Measurements from ENCODE around the gene SVOPL.
A peak's percentile ranks its signal among the peaks of the same experiment; 100 is the strongest.

Gene SVOPL

GRCh38 chr7:138663725-138664710, 37.1 kb downstream of the SVOPL start:
- Histone ChIP-seq H4K8ac (ENCODE audit: low read depth, low read length) (peak overlapping the region; percentile 96), H2AFZ (ENCODE audit: insufficient read depth, low read length, poor library complexity) (peak overlapping the region; percentile 94)
- WGBS (ENCODE audit: extremely low coverage, insufficient coverage, insufficient read length): no CpG with 5 or more reads among the region's 59 CpGs

GRCh38 chr7:138662991-138663320, 38.2 kb downstream of the SVOPL start:
- Histone ChIP-seq H3K4ac (ENCODE audit: low read depth, low read length) (peak overlapping the region; percentile 96), H3K9ac (ENCODE audit: low read length) (peak overlapping the region; percentile 63), H3K27ac (ENCODE audit: low read depth, low read length) (peak overlapping the region; percentile 99), H4K8ac (ENCODE audit: low read depth, low read length) (peak overlapping the region; percentile 98), H4K91ac (ENCODE audit: low read depth, low read length) (peak overlapping the region; percentile 100), H3K27me3 (ENCODE audit: insufficient read depth, low read length) (no peaks in the 10 kb centered on the region), H3K23ac (ENCODE audit: low read length) (no peak overlapping the region), H3K14ac (ENCODE audit: low read length) (peak overlapping the region; percentile 98), H3K4me3 (ENCODE audit: low read depth, low read length) (no peak overlapping the region), H2BK12ac (ENCODE audit: low read length) (peak overlapping the region; percentile 100), H3K9me3 (ENCODE audit: insufficient read depth, low read depth, low read length) (peaks cover 7% of the 10 kb centered on the region), H3K36me3 (ENCODE audit: control insufficient read depth in 1 of 2, insufficient read depth in 2 of 2, low read length in 2 of 2) (no peaks in the 10 kb centered on the region), H2AFZ (ENCODE audit: insufficient read depth, low read length, poor library complexity) (peak overlapping the region; percentile 64), H2BK5ac (ENCODE audit: low read depth, low read length, poor library complexity) (peak overlapping the region; percentile 100), H3K4me1 (ENCODE audit: control insufficient read depth in 1 of 2, insufficient read depth in 2 of 2, low read length in 2 of 2) (peaks cover 33 to 39% of the 10 kb centered on the region in 2 experiments), H3K18ac (ENCODE audit: low read length) (peak overlapping the region; percentile 95), H3K79me1 (ENCODE audit: low read length) (peaks cover 61% of the 10 kb centered on the region), H3K4me2 (ENCODE audit: low read length) (no peak overlapping the region), H2BK120ac (ENCODE audit: insufficient read depth, low read length, poor library complexity) (peak overlapping the region; percentile 100), H3K79me2 (ENCODE audit: control insufficient read depth, insufficient read depth, low read length, poor library complexity) (peaks cover 14% of the 10 kb centered on the region), H4K12ac (ENCODE audit: low read depth, low read length) (peak overlapping the region; percentile 74), H2AK5ac (ENCODE audit: low read length) (peak overlapping the region; percentile 99)
- DNase-seq: no peak
- no CpG with 5 or more reads among the region's 6 CpGs for WGBS (ENCODE audit: extremely low coverage, insufficient coverage, insufficient read length)

More at GRCh38 chr7:138663725-138664710, 37.1 kb downstream of the SVOPL start:
- Histone ChIP-seq H3K9ac (ENCODE audit: low read length) (peak overlapping the region; percentile 78), H3K4me2 (ENCODE audit: low read length) (peak overlapping the region; percentile 54), H2BK120ac (ENCODE audit: insufficient read depth, low read length, poor library complexity) (peak overlapping the region; percentile 99), H4K91ac (ENCODE audit: low read depth, low read length) (peak overlapping the region; percentile 100), H4K12ac (ENCODE audit: low read depth, low read length) (peak overlapping the region; percentile 79), H3K4me3 (ENCODE audit: low read depth, low read length) (no peak overlapping the region), H3K18ac (ENCODE audit: low read length) (peak overlapping the region; percentile 95), H3K79me2 (ENCODE audit: control insufficient read depth, insufficient read depth, low read length, poor library complexity) (peaks cover 14% of the 10 kb centered on the region), H3K27ac (ENCODE audit: low read depth, low read length) (peak overlapping the region; percentile 100), H3K36me3 (ENCODE audit: control insufficient read depth in 1 of 2, insufficient read depth in 2 of 2, low read length in 2 of 2) (no peaks in the 10 kb centered on the region), H3K27me3 (ENCODE audit: insufficient read depth, low read length) (no peaks in the 10 kb centered on the region), H3K4ac (ENCODE audit: low read depth, low read length) (peak overlapping the region; percentile 90), H2BK5ac (ENCODE audit: low read depth, low read length, poor library complexity) (peak overlapping the region; percentile 99), H3K23ac (ENCODE audit: low read length) (peak overlapping the region; percentile 82), H3K79me1 (ENCODE audit: low read length) (peaks cover 63% of the 10 kb centered on the region), H2AK5ac (ENCODE audit: low read length) (peak overlapping the region; percentile 97), H3K4me1 (ENCODE audit: control insufficient read depth in 1 of 2, insufficient read depth in 2 of 2, low read length in 2 of 2) (peaks cover 31 to 37% of the 10 kb centered on the region in 2 experiments), H2BK12ac (ENCODE audit: low read length) (peak overlapping the region; percentile 92), H3K9me3 (ENCODE audit: insufficient read depth, low read depth, low read length) (peaks cover 8% of the 10 kb centered on the region), H3K14ac (ENCODE audit: low read length) (peak overlapping the region; percentile 98)
- peak; percentile 84 to 94 for DNase-seq

- Histone ChIP-seq H3K4me3 (ENCODE audit: low read depth, low read length) (no peak overlapping the region), H3K27me3 (ENCODE audit: insufficient read depth, low read length) (no peaks in the 10 kb centered on the region), H3K79me1 (ENCODE audit: low read length) (peaks cover 60% of the 10 kb centered on the region), H4K8ac (ENCODE audit: low read depth, low read length) (peak overlapping the region; percentile 98), H2BK5ac (ENCODE audit: low read depth, low read length, poor library complexity) (peak overlapping the region; percentile 100), H3K79me2 (ENCODE audit: control insufficient read depth, insufficient read depth, low read length, poor library complexity) (peaks cover 14% of the 10 kb centered on the region), H3K36me3 (ENCODE audit: control insufficient read depth in 1 of 2, insufficient read depth in 2 of 2, low read length in 2 of 2) (no peaks in the 10 kb centered on the region), H2BK120ac (ENCODE audit: insufficient read depth, low read length, poor library complexity) (peak overlapping the region; percentile 100), H3K23ac (ENCODE audit: low read length) (no peak overlapping the region), H2AK5ac (ENCODE audit: low read length) (peak overlapping the region; percentile 87), H3K14ac (ENCODE audit: low read length) (peak overlapping the region; percentile 60), H3K4ac (ENCODE audit: low read depth, low read length) (peak overlapping the region; percentile 91), H3K18ac (ENCODE audit: low read length) (peak overlapping the region; percentile 90), H2AFZ (ENCODE audit: insufficient read depth, low read length, poor library complexity) (no peak overlapping the region), H4K91ac (ENCODE audit: low read depth, low read length) (peak overlapping the region; percentile 100), H2BK12ac (ENCODE audit: low read length) (peak overlapping the region; percentile 70), H3K9me3 (ENCODE audit: insufficient read depth, low read depth, low read length) (peaks cover 7% of the 10 kb centered on the region), H3K9ac (ENCODE audit: low read length) (no peak overlapping the region), H3K27ac (ENCODE audit: low read depth, low read length) (peak overlapping the region; percentile 99), H3K4me1 (ENCODE audit: control insufficient read depth in 1 of 2, insufficient read depth in 2 of 2, low read length in 2 of 2) (peaks cover 33 to 41% of the 10 kb centered on the region in 2 experiments), H3K4me2 (ENCODE audit: low read length) (no peak overlapping the region), H4K12ac (ENCODE audit: low read depth, low read length) (peak overlapping the region; percentile 71)
- WGBS (ENCODE audit: extremely low coverage, insufficient coverage, insufficient read length): no CpG with 5 or more reads among the region's 5 CpGs
- peak; percentile 79 to 93 for DNase-seq
Observed at GRCh38 chr7:138662076-138662990, 38.8 kb downstream of the SVOPL start.

GRCh38 chr7:138661069-138661635, 40.0 kb downstream of the SVOPL start:
- peaks cover 60% of the 10 kb centered on the region for H3K79me1 ChIP-seq (ENCODE audit: low read length)
- H3K14ac ChIP-seq (ENCODE audit: low read length): no peak overlapping the region
- no peaks in the 10 kb centered on the region for H3K27me3 ChIP-seq (ENCODE audit: insufficient read depth, low read length)
- H3K9me3 ChIP-seq (ENCODE audit: insufficient read depth, low read depth, low read length): peaks cover 7% of the 10 kb centered on the region
- H3K4me2 ChIP-seq (ENCODE audit: low read length): no peak overlapping the region
- H3K18ac ChIP-seq (ENCODE audit: low read length): no peak overlapping the region
- peaks cover 35 to 39% of the 10 kb centered on the region in 2 experiments for H3K4me1 ChIP-seq (ENCODE audit: control insufficient read depth in 1 of 2, insufficient read depth in 2 of 2, low read length in 2 of 2)
- H4K12ac ChIP-seq (ENCODE audit: low read depth, low read length): no peak overlapping the region
- no peak overlapping the region for H2AK5ac ChIP-seq (ENCODE audit: low read length)
- no peak overlapping the region for H3K23ac ChIP-seq (ENCODE audit: low read length)
- DNase-seq: peak; percentile 19 to 57
- no peaks in the 10 kb centered on the region for H3K36me3 ChIP-seq (ENCODE audit: control insufficient read depth in 1 of 2, insufficient read depth in 2 of 2, low read length in 2 of 2)
- no peak overlapping the region for H2AFZ ChIP-seq (ENCODE audit: insufficient read depth, low read length, poor library complexity)
- no peak overlapping the region for H3K4me3 ChIP-seq (ENCODE audit: low read depth, low read length)
- WGBS (ENCODE audit: extremely low coverage, insufficient coverage, insufficient read length): no CpG with 5 or more reads among the region's 9 CpGs
- H4K91ac ChIP-seq (ENCODE audit: low read depth, low read length): no peak overlapping the region
- peak overlapping the region; percentile 99 for H3K27ac ChIP-seq (ENCODE audit: low read depth, low read length)
- H4K8ac ChIP-seq (ENCODE audit: low read depth, low read length): no peak overlapping the region
- H2BK12ac ChIP-seq (ENCODE audit: low read length): no peak overlapping the region
- no peak overlapping the region for H2BK5ac ChIP-seq (ENCODE audit: low read depth, low read length, poor library complexity)
- H3K79me2 ChIP-seq (ENCODE audit: control insufficient read depth, insufficient read depth, low read length, poor library complexity): peaks cover 14% of the 10 kb centered on the region
- no peak overlapping the region for H3K4ac ChIP-seq (ENCODE audit: low read depth, low read length)
- no peak overlapping the region for H2BK120ac ChIP-seq (ENCODE audit: insufficient read depth, low read length, poor library complexity)
- no peak overlapping the region for H3K9ac ChIP-seq (ENCODE audit: low read length)

Data from trophoblast cell (in vitro differentiated cells and primary cell).